NCI-H345 (cell line): ENCODE data around the gene RPL22L1.
"Not testable (repeated sequence)": the region's sequence is repeated elsewhere in the genome, so short reads cannot be mapped to it uniquely, and the experiment has no call there.

ENCODE experiments used
- DNase-seq: peaks from one replicate; lab custom pipeline; 2025; lab: John Stamatoyannopoulos, UW

RPL22L1 gene

GRCh38 chr3:170869645-170870593, at the start of gene RPL22L1:
Gene RPL22L1, minus strand, starts transcription at chr3:170870195. Its CDS starts 28 bp downstream, at chr3:170870167.
- no peak for DNase-seq

GRCh38 chr3:170918715-170919114, 48.7 kb upstream of the RPL22L1 start:
- DNase-seq, result no peak

- DNase-seq, result no peak
Observed at GRCh38 chr3:170914690-170915089, 44.7 kb upstream of the RPL22L1 start.

GRCh38 chr3:170914212-170914611, 44.2 kb upstream of the RPL22L1 start:
- no peak for DNase-seq

GRCh38 chr3:170911051-170911450, 41.1 kb upstream of the RPL22L1 start:
- no peak for DNase-seq

GRCh38 chr3:170910542-170910941, 40.5 kb upstream of the RPL22L1 start:
- DNase-seq, result no peak

GRCh38 chr3:170909129-170909903, 39.3 kb upstream of the RPL22L1 start:
- DNase-seq, result no peak

GRCh38 chr3:170908235-170909116, 38.5 kb upstream of the RPL22L1 start, which contains the start of gene EIF5A2:
Gene EIF5A2, minus strand, starts transcription at chr3:170908637. Its CDS starts 831 bp downstream, at chr3:170907806.
- DNase-seq, result peak; percentile 91

- DNase-seq, result no peak
Observed at GRCh38 chr3:170907637-170908234, 37.7 kb upstream of the RPL22L1 start.

GRCh38 chr3:170905862-170906261, 35.9 kb upstream of the RPL22L1 start:
- DNase-seq, result no peak

- no peak for DNase-seq
Observed at GRCh38 chr3:170903123-170903522, 33.1 kb upstream of the RPL22L1 start.

- DNase-seq, result no peak
Observed at GRCh38 chr3:170899455-170899854, 29.5 kb upstream of the RPL22L1 start.

- no peak for DNase-seq
Observed at GRCh38 chr3:170897978-170898377, 28.0 kb upstream of the RPL22L1 start.

GRCh38 chr3:170897199-170897598, 27.2 kb upstream of the RPL22L1 start:
- not testable (repeated sequence) for DNase-seq

- DNase-seq, result no peak
Observed at GRCh38 chr3:170896781-170897180, 26.8 kb upstream of the RPL22L1 start.

- not testable (repeated sequence) for DNase-seq
Observed at GRCh38 chr3:170896333-170896732, 26.3 kb upstream of the RPL22L1 start.

- no peak for DNase-seq
Observed at GRCh38 chr3:170893895-170894294, 23.9 kb upstream of the RPL22L1 start.

GRCh38 chr3:170889630-170890029, 19.6 kb upstream of the RPL22L1 start:
- no peak for DNase-seq

GRCh38 chr3:170889132-170889531, 19.1 kb upstream of the RPL22L1 start:
- DNase-seq, result no peak

- not testable (repeated sequence) for DNase-seq
Observed at GRCh38 chr3:170884109-170884930, 14.3 kb upstream of the RPL22L1 start.
